ENCODE results near the gene ACAD8.

DNA sequence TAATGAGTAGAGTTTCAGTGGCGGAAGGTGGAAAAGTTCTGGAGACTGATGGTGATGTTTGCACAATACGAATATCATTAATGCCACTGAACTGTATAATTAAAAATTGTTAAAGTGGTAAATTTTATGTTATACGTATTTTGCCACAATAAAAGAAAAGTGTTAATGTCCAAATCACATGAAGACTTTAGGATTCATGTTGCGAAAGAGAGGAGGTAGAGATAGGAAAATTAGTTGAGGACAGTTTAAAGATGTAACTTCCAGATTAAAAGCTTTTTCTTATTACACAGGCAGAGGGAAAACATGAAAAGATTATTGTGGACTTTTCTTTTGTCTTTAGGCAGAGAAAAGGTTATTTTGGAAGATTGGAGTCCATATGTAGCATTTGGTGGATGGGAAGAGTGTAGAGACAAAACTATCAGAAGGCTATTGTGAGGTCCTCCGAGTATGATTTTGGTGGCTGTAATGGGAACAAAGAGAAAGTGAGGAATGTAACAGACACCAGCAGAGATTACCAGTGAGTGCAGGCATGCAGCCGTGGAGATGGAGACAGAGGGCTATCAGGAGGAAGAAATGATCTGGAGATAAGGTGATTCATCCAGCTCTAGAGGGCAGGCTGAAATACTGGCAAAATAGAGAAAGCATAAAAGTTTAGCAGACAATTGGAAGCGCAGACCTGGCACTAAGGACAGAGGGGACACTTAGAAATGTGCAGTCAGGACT is 16.4 kb upstream of the ACAD8 start:
- TF ChIP-seq, protein P1, sequence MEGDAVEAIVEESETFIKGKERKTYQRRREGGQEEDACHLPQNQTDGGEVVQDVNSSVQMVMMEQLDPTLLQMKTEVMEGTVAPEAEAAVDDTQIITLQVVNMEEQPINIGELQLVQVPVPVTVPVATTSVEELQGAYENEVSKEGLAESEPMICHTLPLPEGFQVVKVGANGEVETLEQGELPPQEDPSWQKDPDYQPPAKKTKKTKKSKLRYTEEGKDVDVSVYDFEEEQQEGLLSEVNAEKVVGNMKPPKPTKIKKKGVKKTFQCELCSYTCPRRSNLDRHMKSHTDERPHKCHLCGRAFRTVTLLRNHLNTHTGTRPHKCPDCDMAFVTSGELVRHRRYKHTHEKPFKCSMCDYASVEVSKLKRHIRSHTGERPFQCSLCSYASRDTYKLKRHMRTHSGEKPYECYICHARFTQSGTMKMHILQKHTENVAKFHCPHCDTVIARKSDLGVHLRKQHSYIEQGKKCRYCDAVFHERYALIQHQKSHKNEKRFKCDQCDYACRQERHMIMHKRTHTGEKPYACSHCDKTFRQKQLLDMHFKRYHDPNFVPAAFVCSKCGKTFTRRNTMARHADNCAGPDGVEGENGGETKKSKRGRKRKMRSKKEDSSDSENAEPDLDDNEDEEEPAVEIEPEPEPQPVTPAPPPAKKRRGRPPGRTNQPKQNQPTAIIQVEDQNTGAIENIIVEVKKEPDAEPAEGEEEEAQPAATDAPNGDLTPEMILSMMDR (conservative IDR thresholded peaks at IDR 0.05; ENCODE audit: low read depth, low read length): no peak
- TF ChIP-seq EZH2 (IDR thresholded peaks at IDR 0.05; ENCODE audit: borderline replicate concordance, low read depth, low read length, poor library complexity, severe bottlenecking): no peak

Measured in A673 (cell line).